ENCODE data around the gene ZNF732.
"Not testable (repeated sequence)": the region's sequence is repeated elsewhere in the genome, so short reads cannot be mapped to it uniquely, and the experiment has no call there.

ZNF732 gene

DNA sequence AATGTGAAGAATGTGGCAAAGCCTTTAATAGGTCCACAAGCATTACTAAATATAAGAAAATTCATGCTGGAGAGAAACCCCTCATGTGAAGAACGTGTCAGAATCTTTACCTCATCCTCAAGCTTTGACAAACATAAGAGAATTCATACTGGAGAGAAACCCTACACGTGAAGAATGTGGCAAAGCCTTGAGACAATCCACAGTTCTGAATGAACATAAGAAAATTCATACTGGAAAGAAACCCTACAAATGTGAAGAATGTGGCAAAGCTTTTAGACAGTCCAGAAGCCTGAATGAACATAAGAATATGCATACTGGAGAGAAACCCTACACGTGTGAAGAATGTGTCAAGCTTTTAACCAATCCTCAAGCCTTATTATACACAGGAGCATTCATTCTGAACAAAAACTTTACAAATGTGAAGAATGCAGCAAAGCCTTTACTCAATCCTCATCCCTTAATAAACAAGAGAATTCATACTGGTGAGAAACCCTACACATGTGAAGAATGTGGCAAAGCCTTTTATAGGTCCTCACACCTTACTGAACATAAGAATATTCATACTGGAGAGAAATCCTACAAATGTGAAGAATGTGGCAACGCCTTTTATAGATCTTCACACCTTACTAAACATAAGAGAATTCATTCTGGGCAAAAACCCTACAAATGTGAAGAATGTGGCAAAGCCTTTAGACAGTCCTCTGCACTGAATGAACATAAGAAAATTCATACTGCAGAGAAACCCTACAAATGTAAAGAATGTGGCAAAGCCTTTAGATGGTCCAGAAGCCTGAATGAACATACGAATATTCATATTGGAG, 51.1 kb downstream of the ZNF732 start:
- no peak for DNase-seq (ENCODE audit: low read depth)

GRCh38 chr4:252065-252601, 53.1 kb downstream of the ZNF732 start:
- no peak for DNase-seq (ENCODE audit: low read depth)

DNA sequence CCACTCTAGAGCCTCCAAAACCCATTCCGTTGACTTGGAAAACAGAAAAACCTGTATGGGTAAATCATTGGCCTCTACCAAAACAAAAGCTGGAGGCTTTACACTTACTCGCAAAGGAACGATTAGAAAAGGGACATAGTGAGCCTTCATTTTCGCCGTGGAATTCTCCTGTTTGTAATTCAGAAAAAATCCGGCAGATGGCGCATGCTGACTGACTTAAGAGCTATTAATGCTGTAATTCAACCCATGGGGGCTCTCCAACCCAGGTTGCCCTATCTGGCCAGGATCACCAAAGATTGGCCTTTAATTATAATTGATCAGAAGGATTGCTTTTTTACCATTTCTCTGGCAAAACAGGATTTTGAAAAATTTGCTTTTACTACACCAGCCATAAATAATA, 60.8 kb downstream of the ZNF732 start:
- DNase-seq (ENCODE audit: low read depth), result no peak

- DNase-seq (ENCODE audit: low read depth), result no peak
These were observed 61.8 kb downstream of the ZNF732 start for GRCh38 chr4:243426-243825.

- no peak for DNase-seq (ENCODE audit: low read depth)
These were observed 63.0 kb downstream of the ZNF732 start for GRCh38 chr4:242121-242848.

GRCh38 chr4:241411-241810, 63.9 kb downstream of the ZNF732 start:
- not testable (repeated sequence) for DNase-seq (ENCODE audit: low read depth)

DNA sequence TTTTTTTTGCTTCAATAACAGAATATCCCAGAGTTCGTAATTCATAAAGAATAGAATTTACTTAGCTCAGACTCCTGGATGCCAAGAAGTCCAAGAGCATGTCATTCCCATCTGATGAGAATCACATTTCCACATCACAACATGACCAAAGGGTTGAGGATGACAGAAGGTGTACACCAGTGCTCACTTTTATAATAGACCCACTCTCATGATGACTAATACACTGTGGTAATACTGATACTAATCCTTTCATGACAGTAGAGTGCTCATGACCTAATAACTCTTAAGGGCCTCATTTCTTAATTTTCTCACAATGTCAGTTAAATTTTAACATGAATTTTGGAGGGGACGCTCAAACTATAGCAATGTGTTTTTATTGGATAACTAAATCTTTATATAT, 69.2 kb downstream of the ZNF732 start:
- no peak for DNase-seq (ENCODE audit: low read depth)

DNA sequence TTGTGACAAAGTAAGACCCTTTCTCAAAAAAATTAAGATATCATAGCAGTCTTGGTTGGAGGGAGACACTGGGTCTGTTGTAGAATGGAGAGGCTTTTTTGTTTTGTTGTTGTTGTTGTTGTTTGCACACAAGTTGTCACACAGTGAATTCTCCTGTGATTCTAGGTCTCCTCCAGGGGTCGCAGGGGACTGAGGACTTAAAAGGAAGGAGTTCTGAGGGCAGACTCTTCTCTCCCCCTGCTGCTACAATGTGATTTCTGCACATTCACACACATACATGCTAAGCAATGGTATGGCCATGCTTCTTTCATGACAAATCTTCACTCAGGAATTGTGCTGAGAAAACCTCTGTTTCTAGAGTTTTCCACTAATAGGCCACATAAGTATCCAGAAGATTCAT, 71.1 kb downstream of the ZNF732 start:
- DNase-seq (ENCODE audit: low read depth), result no peak

- DNase-seq (ENCODE audit: low read depth), result no peak
These were observed 81.3 kb downstream of the ZNF732 start for GRCh38 chr4:223913-224497.
